MV-4-11 (cell line): ENCODE measurements around the gene RAB1A.

Experiments used
- DNase-seq: peaks from one replicate; lab custom pipeline; 2025; lab: John Stamatoyannopoulos, UW

Gene RAB1A

DNA sequence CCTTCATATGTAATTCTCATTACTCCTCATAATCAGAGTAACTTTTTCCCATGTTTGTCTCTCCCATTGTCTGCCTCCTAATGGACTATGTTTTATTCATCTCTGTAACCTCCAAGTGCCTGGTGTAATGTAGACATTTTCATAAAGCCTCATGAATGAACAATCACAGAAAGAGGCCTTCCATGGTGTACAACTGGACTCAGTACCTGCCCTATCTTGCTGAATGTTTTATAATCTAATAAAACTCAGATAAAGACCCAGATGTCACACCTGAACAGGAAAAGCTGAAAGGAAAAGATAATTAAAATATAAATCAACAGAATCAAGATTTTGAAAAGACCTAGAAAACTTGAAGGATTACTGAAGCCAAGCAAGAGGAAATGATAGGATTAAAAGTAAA is 36.7 kb downstream of the RAB1A start:
- DNase-seq: no peak

DNA sequence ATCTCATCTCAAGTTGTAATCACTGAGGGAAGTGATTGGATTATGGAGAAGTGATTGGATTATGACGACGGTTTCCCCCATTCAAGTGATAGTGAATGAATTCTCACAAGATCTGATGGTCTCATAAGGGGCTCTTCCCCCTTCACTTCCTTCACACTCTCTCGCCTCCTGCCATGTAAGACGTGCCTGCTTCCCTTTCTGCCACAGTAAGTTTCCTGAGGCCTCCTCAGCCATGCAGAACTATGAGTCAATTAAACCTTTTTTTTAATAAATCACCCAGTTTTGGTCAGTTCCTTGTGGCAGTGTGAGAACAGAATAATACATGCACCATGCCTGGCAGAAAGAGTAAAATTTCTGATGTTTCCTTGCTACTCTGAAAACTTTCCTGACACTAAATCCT is 37.1 kb downstream of the RAB1A start:
- peak; percentile 17 for DNase-seq

DNA sequence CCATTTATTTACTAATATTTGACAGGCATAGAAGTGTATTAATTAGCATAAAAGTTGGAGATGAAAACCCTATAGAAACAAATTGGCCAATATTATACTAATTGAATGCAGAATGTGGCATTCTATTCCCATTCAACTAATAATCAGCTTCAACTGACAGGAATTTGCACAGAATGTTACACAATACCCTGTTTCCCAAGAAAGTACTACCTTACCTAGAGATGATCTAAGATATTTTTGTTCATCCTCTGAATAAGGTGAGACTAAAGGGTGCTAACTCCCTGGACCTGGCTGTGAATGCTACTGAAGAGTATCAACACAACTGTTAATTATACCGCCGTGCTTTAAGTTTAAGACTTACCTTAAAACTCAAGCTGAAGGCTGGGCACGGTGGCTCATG is 44.8 kb downstream of the RAB1A start:
- no peak for DNase-seq

DNA sequence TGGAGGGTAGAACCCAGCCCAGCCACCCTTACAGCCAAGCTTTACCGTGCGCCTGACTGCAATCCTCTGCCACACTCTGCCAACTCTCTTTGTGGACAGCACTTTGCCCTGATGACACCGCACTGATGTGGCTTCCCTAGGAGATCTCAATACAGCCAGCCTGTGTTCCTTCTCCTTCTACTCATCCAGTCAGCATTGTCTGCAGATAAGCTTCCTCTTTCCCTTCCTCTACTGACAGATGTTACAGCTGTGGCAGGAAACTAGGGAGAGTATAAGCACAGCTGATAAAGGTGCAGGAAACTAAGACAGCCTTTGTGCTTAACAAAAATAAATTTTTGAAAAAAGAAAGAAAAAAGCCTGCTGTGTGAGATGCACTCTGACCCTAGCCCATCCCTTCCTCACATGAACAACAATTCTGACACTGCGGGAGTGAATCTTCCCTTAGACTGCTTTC is 48.6 kb downstream of the RAB1A start:
- DNase-seq: peak; percentile 95

- DNase-seq: no peak
Measured at GRCh38 chr2:65079017-65079416, 50.9 kb downstream of the RAB1A start.

DNA sequence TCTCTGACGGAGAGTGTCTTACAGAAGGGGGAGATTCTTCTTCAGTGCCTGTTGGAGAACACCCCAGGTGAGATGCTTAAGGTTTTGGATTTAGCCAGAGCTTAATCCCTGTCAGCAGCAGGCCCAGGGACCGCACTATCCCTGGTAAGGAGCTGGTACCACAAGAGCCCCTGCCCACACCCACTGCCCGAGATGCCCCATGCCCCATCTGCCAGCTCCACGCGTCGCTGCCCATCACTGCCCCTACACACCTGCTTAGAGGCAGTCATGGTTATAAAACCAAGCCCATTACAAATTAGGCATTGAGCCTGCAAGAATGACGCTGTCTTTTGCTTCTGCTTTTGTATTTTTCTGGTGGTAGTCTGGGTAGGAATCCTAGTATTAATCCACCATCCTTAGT is 52.0 kb downstream of the RAB1A start:
- DNase-seq: no peak

- DNase-seq: no peak
Measured at GRCh38 chr2:65076345-65076710, 53.6 kb downstream of the RAB1A start.

- DNase-seq: no peak
Measured at GRCh38 chr2:65075605-65076344, 54.1 kb downstream of the RAB1A start.

DNA sequence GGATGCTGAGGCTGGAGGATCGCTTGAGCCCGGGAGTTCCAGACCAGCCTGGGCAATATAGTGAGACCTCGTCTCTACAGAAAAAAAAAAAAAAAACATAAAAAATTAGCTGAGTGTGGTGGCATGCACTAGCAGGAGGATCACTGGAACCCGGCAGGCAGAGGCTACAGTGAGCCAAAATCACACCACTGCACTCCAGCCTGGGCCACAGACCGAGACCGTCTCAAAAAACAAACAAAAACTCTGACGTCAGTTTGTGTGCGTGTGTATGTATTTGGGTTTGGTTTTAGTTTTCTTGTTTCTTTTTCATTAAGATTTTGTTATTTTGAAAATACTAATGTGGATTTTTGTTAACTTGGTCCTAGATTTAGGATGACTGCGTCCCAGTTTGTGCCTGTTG is 54.7 kb downstream of the RAB1A start:
- DNase-seq: no peak

DNA sequence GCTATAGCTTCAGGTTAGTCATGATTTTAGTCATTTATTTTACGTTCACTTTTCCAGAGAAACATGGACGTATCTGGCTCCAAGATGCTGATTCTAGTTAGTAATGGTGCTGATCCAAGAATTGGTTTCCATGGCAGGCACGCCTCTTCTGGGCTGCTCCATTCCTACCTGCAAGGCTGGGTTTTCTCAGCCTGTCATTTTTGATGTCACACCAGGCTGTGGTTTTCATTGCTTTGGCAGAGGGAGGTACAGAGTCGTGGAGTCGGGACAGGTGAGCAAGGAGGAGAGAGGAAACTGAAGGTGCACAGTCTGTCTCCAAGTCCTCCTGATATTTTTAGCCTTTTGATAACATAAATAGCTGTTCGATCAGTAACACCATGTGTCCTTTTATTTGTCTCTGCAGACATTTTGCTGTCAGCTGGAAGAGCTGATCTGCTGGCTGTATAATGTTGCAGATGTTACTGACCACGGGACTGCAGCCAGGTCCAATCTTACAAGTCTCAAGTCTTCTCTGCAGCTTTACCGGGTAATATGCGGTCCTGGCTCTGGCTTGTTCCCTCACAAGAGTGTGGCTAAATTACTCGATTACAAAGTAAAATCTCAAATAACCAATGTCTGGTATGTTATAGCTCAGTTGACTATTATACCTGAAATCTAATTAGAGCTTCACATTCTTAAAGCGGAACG is 55.9 kb downstream of the RAB1A start:
- DNase-seq: no peak

GRCh38 chr2:65072181-65072970 is 57.5 kb downstream of the RAB1A start:
- no peak for DNase-seq

DNA sequence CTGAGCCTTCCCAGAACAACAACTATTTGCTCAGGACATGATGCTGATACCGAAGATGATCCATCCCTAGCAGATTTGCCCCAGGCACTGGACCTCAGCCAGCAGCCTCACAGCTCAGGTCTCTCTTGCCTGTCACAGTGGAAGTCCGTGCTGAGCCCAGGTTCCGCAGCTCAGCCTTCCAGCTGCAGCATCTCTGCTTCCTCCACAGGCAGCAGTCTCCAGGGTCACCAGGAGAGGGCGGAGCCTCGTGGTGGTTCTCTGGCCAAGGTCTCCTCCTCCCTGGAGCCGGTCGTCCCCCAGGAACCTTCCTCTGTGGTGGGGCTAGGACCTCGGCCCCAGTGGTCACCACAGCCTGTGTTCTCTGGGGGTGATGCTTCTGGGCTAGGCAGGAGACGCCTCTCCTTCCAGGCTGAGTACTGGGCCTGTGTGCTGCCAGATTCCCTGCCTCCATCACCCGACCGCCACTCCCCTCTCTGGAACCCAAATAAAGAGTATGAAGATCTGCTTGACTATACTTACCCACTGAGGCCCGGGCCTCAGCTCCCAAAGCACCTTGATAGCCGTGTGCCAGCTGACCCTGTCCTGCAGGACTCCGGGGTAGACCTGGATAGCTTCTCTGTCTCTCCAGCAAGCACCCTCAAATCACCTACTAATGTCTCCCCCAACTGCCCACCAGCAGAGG is 58.3 kb downstream of the RAB1A start:
- DNase-seq: no peak

DNA sequence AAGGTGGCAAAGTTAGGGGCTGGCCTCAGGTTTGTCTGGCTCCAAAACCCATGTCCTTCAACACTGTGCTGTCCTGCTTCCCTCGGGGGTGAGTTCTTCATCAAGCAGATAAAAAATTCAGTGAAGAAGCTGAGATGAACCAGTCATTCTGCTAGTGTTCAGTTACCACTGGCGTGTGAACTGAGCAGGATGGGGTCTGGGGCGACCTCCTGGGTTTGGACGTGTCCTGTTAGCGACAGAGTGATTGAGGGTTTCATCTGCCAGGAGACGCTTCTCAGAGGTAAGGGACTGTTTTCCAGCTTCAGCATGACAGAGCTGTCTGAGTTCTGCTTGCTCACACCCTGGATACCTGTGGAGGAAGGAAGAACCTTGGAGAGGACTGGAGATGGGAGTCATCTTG is 59.0 kb downstream of the RAB1A start:
- no peak for DNase-seq

GRCh38 chr2:65070172-65070830 is 59.6 kb downstream of the RAB1A start:
- DNase-seq: no peak

DNA sequence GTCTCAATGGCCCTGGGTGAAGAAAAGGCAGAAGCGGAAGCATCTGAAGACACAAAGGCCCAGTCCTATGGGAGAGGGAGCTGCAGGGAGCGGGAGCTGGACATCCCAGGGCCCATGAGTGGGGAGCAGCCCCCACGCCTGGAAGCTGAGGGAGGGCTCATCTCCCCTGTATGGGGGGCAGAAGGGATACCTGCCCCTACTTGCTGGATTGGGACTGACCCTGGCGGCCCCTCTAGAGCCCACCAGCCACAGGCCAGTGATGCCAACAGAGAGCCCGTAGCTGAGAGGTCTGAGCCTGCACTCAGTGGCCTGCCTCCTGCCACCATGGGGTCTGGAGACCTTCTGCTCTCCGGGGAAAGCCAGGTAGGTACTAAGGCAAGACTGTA is 60.5 kb downstream of the RAB1A start:
- no peak for DNase-seq

DNA sequence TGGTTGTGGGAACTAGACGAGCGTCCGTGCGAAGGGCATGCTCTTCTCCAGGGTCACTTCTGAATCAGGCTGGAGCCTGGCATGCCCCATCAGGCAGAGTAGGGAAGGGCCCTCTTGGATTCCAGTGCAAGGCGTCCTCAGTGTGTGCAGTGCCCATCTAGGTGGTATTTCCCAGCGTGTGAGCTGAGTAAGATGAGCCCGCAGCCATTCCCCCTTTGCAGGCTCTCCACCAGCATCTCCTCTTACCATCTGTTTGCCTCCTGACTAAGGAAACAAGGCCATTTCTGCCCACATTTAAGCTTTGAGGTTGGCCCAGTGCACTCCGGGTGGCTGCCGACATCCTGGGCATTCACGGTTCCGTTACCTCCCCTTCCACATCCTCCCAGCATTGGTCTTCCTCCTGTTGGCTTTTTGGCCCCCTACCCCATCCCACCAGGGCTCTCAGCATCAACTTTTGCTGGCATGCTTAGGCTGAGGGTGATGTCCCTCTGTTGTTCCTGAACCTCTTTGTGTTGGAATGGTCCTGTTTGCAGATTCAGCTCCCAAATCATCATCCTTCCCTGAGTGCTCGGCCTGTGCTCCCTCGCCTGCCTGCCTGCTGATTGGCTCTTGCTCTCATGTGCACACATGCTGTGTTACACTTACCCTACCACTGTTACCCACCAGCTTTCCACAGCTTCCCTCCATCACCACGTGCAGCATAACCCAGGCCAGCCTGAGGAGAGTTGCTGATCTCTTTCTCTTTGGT is 61.9 kb downstream of the RAB1A start:
- no peak for DNase-seq

DNA sequence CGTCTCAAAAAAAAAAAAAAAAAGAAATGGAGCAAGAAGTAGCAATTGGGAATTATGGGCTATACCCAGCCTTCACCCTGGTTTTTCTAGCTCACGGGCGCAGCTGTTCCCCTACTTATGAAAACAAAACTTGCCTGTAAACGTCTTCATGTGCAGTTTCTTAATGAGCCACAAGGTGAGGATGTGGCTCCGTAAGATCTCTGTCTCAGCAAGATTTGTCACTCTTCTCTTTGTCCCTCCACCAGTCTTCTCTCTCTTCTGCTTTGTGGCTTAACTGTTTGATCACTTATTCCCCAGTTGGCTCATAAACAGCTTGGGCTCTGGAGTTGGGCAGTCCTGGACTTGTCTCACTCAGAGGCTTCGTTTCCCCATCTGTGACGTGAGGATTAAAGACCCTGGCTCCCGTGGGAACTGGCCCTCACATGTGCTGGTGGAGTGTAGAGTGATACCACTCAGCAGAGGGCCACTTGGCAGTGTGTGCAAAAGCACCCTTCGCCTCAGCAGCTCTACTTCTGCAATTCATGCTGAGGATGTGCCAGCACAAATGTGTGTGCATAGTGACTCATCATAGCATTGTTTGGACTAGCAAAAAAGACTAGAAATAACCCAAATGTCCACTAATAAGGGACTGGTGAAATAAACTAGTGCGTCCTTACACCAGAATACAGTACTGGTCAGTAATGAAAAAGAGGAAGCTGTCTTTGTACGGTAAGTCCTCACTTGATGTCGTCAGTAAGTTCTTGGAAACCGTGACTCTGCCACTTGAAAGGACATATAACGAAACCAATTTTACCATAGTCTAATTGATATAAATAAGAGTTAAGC is 65.0 kb downstream of the RAB1A start:
- peak; percentile 98 for DNase-seq

- no peak for DNase-seq
Measured at GRCh38 chr2:65062843-65063825, 66.8 kb downstream of the RAB1A start.

DNA sequence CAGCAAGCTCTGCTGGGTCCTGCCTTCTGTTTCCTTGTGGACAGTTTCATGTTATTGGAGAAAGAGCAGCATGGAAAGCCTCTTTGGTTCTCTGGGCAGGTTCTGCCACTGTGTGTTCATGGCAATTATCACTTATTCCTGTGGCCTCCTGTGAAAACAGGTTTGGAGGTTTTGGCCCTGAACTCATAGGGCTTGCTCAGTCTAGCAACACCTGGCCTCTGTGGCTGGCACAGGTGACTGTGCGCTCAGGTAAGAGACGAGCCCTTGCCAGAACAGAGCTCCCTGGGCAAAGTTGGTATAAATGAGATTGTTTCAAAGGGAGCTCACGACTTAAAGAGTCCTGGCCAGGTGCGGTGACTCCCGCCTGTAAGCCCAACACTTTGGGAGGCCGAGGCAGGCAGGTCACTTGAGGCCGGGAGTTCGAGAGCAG is 68.0 kb downstream of the RAB1A start:
- DNase-seq: no peak
